HG03520 (cell line): ENCODE data around the gene PIAS4.

ENCODE experiments used
- ATAC-seq: cut with Tn5 transposase; IDR thresholded peaks from one replicate; pipeline ENCODE4 v1.9.1; 2021; ENCODE audit warnings: mild to moderate bottlenecking, moderate library complexity; ENCODE audit not compliant: unreplicated experiment

PIAS4 gene

DNA sequence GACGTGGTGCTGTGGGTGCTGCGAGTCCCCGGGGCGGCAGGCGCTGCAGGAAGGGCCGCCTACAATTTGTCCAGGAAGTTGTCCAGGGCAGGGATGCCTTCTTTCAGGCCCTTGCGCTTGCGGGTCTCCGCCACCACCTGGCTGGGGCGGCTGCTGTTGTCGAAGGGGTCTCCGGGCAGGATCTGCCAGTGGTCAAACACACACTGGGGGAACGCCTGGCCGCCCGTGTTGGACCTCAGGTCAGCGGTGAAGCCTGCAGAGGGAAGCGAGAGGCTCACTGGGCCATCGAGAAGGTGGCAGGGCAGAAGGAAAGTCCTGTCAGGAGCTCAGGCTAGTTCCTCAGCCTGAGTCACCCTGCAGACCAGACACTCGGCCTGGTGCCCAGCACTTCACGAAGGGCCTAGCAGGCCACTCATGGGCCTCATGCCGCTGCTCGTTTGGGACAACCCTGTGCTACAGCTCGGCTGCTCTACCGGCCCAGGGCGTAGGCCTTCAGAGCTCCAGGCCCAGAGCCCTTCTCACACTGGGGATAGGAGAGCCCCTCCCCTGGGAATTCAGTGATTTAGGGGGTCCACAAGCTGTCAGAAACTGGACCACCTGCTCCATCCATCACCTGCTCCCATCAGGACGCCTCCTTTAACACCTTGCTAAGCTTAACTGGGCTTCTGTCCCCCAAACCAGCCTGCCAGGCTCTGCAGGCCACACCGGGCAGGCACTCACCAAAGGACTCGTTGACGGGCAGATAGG, 30.9 kb upstream of the PIAS4 start:
- ATAC-seq = no peak

DNA sequence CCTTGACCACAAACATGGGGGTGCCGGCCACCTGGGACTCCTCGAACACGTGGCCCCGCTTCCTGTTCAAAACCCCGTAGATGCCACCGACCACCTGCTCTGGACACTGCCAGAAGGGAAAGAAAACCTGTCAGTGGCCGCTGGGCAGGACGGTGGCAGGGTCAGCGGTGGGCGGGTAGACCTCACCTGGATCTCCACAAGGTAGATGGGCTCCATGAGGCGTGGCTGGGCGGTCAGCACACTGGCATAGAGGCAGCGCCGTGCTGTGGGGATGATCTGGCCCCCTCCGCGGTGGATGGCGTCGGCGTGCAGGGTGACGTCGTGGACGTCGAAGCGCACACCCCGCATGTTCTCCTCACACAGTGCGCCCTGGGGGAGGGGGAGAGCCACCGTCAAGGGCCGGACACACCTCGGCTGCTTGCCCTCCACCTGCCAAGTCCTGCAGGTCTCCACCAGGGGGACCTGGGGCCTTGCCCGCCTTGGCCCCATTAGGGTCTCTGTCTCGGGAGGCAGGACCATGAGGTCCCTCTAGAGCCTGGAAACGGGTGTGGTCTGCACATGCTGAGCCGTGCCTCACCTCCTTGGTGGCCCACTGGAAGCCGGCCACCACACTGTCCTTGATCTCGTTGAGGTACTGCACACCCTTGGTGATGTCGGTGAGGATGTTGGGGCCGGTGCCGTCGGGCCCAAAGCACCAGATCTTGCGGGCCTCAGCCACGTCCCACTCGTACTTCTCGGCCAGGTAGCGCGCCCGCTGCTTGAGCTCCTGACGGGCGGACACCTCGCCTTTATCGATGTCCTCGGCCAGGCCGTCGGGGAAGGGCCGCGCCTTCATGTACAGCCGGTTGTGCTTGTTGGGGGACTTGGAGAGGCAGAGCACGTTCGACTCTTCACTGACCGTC, 30.0 kb upstream of the PIAS4 start:
- ATAC-seq = no peak

DNA sequence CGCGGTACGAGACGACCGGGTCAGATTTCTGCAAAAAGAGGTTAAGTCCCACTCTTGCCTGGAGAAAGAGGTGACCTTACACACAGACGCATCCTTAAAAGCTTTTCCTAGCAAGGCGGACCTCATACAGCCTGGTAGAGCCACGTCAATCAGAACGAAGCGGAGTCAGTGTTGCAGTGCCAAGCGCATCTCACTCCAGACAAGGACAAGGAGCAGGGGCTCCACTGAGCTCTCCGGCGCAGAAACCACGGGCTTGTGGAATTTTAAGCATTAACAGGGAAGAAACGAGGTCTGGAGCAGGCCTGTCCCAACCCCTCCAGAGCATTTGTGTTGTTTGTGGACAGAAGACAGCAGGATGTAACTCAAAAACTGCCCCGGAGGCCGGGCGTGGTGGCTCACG, 29.4 kb upstream of the PIAS4 start:
- no peak for ATAC-seq

DNA sequence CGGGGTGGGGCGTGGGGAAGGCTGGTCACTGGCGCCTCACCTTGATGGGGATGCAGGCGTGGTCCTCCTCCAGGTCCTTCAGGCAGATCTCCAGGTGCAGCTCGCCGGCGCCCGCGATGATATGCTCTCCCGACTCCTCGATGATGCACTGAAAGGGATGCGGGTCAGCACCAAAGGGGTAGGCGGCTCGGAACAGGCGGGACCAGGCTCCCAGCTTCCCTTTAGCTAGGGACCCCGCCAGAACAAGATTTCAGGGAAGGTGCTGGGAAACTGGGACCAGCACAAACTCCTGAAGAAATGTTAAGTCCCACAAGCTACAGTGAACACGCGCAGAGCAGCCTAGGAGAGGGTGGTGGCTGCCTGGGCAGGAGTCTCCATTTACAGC, 28.3 kb upstream of the PIAS4 start:
- no peak for ATAC-seq

DNA sequence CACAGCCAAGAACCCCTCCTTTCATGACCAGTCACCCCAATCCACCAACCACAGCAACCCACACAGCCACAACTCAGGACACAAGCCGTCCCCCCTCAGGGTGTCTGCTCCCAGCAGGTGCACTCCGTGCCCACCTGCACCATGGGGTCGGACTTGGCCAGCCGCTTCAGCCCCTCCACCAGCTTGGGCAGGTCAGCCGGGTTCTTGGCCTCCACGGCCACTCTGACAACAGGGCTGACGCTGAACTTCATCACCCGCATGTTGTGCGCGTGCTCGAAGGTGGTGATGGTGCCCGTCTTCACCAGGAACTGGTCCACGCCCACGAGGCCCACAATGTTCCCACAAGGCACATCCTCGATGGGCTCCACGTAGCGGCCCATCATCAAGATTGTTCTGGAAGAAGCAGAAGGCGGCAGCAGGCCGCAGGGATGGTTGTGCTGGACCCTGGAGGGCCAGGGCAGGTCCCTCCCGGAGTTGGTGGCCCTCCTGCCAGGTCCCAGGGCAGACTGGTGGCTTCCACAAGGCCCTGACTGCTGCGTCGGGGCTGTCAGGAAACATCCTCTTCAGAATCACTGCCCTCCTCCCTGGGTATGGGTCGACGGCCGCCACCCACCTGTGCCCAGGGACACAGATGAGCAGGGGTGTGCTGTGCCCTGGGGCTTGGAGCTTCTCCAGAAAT, 27.7 kb upstream of the PIAS4 start:
- ATAC-seq = no peak

DNA sequence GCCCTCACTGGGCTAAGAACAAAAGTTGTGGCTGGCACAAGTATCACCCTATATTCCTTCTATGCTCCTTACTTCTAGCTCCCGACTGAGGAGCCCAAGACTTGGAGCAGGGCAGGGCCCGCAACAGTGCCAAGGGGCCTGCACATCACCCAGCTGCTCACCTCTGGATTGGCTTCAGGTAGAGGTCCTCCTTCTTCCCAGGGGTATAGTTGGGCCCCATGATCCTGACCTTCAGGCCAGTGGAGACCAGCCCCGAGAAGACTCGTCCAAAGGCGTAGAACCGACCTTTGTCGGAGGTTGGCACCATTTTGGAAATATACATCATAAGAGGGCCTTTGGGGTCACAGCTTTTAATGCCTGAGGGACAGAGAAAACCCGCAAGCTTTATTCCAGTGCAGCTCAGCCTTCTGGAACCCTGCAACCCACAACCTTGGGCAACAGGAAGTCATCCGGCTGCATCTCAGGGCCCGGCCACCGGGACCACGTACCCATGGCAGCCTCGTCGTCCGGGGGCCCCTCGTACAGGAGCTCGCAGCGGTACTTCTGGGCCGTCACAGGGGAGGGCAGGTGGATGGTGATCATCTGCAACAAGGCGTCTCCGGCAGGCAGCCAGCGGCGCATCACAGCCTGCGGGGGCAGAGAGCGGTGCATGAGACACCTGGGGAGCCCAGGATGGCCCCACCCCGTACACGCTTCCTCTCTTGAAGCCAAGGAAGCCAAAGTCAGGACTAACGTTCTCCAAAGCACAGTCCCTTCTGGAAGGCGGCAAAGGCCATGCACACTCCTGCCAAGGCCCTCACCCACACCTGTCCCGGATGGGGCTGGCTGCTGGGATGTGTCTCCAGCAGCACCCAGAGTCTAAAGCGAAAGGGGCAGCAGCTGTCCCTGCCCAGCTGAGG, 26.9 kb upstream of the PIAS4 start:
- ATAC-seq = no peak

DNA sequence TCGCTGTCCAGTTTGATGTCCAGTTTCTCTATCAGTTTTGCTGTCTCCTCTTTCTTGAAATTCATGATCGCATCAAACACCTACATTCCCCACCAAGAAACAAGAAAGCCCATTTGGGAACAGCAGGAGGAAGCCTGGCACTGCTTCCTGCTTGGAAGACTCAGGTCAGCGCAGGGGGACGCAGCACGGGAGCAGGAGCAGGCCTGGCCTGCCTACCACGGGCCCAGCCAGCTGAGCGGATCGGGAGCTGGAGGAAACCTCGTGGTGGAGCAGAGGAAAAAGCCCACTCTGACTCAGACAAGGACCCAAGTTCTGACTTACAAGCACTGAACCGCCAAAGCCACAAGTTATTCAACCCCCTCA, 26.2 kb upstream of the PIAS4 start:
- no peak for ATAC-seq

DNA sequence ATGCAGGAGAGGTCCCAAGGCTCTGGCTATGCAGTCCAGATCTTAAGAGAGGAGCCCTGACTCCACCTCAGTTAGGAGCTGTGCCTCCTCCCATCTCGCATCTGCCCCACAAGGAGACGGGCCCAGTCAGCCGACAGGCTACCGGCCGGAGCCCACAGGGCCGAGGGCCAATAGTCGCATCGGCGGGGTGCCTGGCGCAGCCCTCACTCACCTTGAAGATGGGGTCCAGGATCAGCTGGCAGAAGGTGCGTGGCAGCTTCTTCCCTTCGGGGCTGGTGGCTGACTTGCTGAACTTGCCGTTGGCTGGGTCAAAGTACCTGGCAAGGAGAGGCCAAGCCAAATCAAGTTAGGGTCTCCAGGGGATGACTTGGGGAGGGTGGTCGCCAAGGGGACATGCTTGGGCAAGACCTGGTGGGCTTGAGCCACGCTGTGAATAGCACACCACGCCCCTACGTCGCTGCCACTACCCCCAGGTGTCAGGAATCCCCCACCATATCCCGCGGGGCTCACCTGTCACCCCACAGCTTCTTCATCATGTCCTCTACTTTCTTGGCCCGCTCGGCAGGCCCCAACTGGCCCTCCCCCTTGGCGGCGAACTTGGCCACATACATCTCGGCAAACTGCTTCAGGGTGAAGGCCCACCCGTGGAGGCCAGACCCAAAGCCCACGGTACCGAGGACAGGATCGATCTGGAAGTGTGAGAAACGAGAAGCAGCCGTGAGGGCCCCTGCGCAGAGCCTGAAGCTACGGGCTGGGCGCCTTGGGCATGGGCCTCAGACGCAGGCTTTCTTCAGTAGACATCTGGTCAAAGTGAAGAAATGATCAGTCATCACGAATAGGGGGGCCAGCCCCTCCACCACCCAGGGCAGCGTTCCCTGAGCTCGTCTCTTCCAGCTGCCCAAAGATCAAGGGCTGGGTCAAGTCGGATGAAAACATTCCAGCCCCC, 25.5 kb upstream of the PIAS4 start:
- no peak for ATAC-seq

DNA sequence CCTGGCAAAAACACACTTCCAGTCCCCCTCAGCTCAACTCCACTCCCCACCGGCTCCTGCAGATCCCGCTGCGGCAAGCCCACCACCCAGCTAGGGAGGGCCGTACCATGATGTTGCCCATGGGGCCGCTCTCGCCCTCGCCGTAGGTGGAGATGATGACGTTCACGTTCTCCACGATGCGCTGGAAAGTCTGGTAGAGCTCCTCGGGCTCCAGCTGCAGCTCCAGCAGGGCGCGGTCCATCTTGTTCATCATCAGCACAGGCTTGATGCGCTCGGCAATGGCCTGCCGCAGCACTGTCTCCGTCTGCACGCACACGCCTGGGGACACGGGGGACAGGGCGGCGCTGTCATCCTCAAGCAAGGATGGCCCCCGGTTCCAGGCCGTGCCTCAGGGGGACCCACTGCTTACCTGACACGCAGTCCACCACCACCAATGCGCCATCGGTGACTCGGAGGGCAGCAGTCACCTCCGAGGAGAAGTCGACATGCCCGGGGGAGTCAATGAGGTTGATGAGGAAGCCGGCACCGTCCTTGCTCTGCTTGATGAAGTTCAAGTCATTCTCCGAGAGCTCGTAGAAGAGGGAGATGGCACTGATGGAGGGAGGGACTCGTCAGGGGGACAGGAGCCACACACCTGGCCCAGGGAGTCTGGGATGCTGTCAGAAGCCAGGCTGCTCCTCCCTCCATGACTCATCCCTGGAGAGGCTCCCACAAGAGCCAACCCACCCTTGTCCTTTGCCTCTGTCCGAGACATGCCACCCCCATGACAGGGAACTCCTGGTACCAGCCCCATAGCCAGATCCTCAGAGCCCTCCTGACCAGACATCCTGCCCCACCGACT, 24.6 kb upstream of the PIAS4 start:
- ATAC-seq = no peak

DNA sequence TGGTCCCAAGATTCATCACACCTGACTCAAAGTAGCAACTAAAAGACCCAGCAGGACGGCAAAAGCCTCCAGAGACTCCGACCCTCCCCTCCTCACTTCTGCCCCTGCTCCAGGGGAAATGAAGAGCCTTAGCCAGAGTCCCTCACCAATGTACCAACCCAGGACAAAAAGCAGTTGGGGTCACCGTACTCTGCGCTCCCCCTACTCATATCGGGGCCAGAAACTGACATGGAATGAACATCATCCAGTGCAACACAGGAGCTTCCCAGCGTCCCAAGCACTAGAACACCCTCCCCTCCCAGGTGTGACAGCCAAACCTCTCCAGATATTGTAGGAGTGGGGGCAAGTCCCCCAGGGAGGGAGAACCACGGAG, 24.0 kb upstream of the PIAS4 start:
- ATAC-seq = no peak

DNA sequence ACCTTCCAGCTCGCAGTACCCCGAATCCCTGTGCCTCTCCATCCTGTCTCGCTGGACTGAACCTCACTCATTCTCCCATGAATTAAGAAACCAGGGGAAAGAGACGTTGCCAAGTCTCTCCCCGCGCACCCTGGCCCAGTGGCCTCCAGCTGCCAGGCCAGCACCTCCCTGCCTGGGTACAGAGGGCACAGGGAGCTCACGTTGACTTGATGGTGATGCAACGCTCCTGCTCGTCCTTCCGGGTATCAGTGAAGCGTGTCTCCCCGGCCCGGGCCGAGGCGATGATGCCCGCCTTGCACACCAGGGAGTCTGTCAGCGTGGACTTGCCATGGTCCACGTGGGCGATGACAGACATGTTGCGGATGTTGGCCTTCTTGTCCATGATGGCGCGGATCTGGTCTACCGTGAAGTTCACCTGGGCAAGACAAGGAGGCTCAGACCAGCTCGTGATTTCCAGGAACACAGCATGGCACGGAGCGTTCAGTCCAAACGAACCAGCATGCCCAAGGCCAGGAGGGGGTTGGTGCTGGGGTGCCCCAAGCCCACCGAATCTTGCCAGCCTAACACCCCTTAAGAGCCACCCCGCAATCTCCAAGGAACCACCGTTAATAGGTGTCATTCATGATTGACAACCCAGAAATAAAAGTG, 23.5 kb upstream of the PIAS4 start:
- no peak for ATAC-seq

DNA sequence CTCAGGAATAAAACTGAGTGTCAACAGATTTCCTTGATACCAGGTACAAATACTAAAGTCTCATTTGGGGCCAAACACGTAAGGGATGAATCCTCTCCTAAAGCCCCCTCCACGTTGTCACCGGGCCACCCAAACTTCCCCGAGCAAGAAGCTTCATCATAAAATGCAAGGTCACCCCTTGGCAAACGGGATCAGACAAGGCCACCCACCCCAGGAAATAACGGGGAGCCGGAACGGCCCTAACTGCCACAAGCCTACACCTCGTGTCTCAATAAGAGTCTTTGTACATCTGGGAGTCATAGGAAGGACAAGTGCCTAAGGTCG, 23.0 kb upstream of the PIAS4 start:
- no peak for ATAC-seq

DNA sequence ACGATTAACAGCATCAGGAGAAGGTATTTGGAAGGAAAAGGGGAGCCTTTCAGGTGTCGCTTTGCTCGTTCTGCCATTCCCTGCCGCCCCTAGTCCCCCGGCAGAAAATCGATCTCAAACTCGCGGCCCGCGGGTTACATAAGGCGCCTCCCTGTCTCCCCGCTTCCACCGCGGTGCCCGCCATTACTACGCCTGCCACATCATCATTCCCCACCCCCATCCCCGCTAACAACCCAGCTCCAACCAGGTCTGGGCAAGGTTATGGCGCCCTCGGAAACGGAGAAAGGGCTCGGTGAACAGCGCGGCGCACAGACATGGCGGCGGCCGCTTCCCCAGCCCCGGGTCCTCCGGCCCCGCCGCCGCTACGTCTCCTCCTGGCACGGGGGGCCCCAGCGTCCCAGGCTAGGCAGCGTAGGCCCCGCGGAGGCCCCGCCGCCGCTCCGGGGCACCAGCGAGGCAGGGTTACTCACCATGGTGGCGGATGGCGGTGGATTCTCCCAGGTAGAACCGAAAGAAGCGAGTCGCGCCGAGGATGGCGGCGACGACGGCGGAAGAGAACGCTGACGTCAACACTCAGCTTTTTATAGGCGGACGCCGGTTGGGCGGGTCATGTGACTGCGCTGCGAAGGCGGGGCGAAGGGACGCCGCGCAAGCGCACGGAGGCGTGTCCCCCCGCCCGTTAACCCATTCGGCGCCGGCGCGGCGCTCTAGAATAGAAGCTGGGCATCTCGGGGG, 22.5 kb upstream of the PIAS4 start, which contains the start of gene EEF2:
TSS of gene EEF2 (minus strand) at position 556 of the 735 bp plus-strand sequence. CDS start at position 473, 83 bp downstream.
- peak; percentile 48 for ATAC-seq

DNA sequence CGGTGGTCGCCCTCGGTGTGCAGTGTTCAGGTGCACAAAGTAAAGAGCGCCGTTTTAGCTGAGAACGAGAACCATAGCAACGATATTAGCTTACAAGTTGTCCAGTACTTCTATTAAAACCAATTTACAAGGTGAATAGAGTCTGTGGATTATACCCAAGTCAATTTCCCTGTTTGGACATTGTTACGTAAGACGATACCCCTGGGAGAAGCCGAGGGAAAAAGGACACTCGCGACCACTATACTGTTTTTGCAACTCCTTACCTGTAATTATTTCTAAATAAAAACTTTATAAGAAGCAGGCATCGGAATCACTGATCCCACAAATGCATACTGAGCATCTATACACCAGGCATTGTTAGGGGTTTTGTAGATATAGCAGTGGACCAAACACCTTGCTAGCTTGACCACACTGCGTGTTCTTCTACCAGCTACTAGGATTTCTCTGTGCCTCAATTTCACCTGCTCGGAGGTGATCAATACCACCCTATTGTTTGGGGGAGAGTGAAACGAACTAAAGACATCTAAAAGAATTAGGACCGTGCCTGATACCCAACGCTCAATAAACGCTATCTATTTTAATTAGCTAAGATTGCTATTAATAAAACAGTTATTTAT, 21.8 kb upstream of the PIAS4 start:
- ATAC-seq = no peak

DNA sequence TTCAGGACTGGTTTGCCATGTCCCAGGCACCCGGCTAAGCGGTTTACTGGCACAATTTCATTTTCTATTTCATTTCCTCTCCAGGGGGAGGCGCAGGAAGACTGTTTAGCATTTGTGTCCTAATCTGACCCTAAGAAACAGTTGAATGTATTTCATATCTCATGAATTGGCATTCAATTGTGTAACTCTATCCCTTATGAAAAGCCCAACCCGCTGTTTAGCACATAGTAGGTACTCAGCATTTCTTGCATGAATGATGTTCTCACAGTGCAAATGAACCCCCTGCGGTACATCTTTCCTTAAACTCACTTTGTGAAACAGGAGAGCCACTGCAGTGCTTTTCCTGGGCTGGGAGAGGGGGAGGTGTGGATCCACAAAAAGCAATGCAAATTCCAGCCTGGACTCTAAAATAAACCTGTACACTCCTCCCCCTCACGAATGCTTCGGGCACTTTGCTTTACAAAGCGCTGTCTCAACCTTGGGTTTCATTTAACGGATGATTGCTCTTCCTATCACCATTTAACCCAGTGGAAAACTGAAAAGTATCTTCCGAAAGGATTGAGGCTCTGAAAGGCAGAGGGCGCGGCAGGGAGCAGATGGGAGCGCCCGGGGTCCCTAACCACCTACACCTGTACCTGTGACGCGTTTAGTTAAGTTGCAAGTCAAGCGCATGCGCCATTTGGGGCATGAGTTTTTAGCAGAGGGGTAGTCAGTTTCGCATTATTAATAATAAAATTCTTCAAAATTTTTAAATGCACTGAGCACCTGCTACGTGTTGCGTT, 21.1 kb upstream of the PIAS4 start:
- no peak for ATAC-seq

DNA sequence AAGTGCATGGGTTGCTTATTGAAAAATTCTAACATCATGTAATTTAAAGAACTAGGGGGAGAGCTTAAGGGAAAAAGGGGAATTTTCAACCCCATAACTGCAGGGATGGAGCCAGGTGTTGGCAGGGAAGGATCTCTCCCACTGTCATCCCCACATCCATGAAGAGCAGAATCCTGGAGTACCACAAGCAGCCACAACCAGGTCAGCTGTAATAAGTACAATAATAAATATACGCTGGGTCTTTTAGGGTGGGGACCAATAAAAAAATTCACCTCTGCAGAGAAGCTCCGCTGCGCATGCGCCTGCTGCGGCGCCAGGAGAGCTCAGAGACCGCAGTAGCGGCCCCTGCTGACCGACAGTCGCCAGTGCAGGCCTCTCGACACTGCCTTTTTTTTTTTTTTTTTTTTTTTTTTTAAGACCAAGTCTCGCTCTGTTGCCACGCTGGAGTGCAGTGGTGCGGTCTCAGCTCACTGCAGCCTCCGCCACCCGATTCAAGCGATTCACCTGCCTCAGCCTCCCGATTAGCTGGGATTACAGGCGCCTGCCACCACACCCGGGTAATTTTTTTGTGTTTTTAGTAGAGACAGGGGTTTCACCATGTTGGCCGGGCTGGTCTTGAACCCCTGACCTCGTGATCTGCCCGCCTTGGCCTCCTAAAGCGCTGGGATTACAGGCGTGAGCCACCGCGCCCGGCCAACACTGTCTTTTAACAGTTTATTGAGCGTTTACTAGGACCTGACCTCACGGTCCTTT, 19.7 kb upstream of the PIAS4 start:
- ATAC-seq = no peak
